Neutrophil (primary cell): ENCODE data around the gene TAPBP.

Experiments
- H3K27ac ChIP-seq: fragments of 200-600 bp; sonication (generic); 2 replicates; pipeline ENCODE4 v1.5.1; 2016; ENCODE audit warnings: mild to moderate bottlenecking, moderate library complexity
- H3K27me3 ChIP-seq: fragments of 200-600 bp; sonication (generic); 2 replicates; pipeline ENCODE4 v1.6.0; 2016; ENCODE audit warnings: mild to moderate bottlenecking
- H3K36me3 ChIP-seq: fragments of 200-600 bp; sonication (generic); 2 replicates; pipeline ENCODE4 v1.5.1; 2017
- H3K4me1 ChIP-seq, 2 experiments: fragments of 200-600 bp in 1 of 2; sonication (generic) in 1 of 2; 1 replicate in 1 of 2; 2 replicates in 1 of 2; pipeline versions ENCODE4 v1.5.1 to v1.6.1; 2013 to 2016; ENCODE audit warnings: low read depth in 1 of 2, low read length in 1 of 2, mild to moderate bottlenecking in 1 of 2, moderate library complexity in 1 of 2; ENCODE audit not compliant: control insufficient read depth in 1 of 2, insufficient read depth in 1 of 2
- H3K4me3 ChIP-seq, 2 experiments: fragments of 200-600 bp in 1 of 2; sonication (generic) in 1 of 2; 1 replicate in 1 of 2; 2 replicates in 1 of 2; pipeline ENCODE4 v1.5.1; 2013 to 2016; ENCODE audit warnings: low read depth in 1 of 2, low read length in 1 of 2, mild to moderate bottlenecking in 1 of 2, moderate library complexity in 1 of 2
- H3K9me3 ChIP-seq: fragments of 200-600 bp; sonication (generic); 2 replicates; pipeline ENCODE4 v1.5.1; 2016
- CTCF ChIP-seq: fragments of 200-600 bp; sonication (generic); IDR thresholded peaks from 2 replicates; pipeline ENCODE4 v1.5.1; 2016; ENCODE audit warnings: antibody characterized with exemption

The TAPBP gene

GRCh38 chr6:33299237-33299944 lies 14.5 kb downstream of the TAPBP start:
- Histone ChIP-seq H3K27ac (peak overlapping the region; percentile 98), H3K36me3 (peaks cover 73% of the 10 kb centered on the region), H3K4me1 (peaks cover 33 to 39% of the 10 kb centered on the region in 2 experiments), H3K27me3 (no peaks in the 10 kb centered on the region), H3K4me3 (peak overlapping the region; percentile 86 to 90), H3K9me3 (no peaks in the 10 kb centered on the region)
- peak; percentile 88 for TF ChIP-seq CTCF

GRCh38 chr6:33298773-33299236 lies 15.1 kb downstream of the TAPBP start, which contains the start of gene RGL2:
TSS of gene RGL2 (minus strand) at chr6:33298942. CDS start at chr6:33298610, 332 bp downstream.
- H3K27ac ChIP-seq = peak within 1 kb of the TSS; percentile 98
- peak within 1 kb of the TSS; percentile 86 to 90 for H3K4me3 ChIP-seq
- no peaks in the 10 kb centered on the region for H3K9me3 ChIP-seq
- peaks cover 73% of the 10 kb centered on the region for H3K36me3 ChIP-seq
- no peak for TF ChIP-seq CTCF
- no peaks in the 10 kb centered on the region for H3K27me3 ChIP-seq
- peaks cover 33 to 38% of the 10 kb centered on the region in 2 experiments for H3K4me1 ChIP-seq

GRCh38 chr6:33297956-33298772 lies 15.7 kb downstream of the TAPBP start:
- peak overlapping the region; percentile 86 to 90 for H3K4me3 ChIP-seq
- H3K27ac ChIP-seq = peak overlapping the region; percentile 98
- H3K4me1 ChIP-seq = peaks cover 33 to 38% of the 10 kb centered on the region in 2 experiments
- H3K9me3 ChIP-seq = no peaks in the 10 kb centered on the region
- H3K36me3 ChIP-seq = peaks cover 73% of the 10 kb centered on the region
- no peaks in the 10 kb centered on the region for H3K27me3 ChIP-seq
- peak; percentile 5 for TF ChIP-seq CTCF

GRCh38 chr6:33297406-33297955 lies 16.4 kb downstream of the TAPBP start:
- Histone ChIP-seq H3K4me1 (peaks cover 33 to 38% of the 10 kb centered on the region in 2 experiments), H3K36me3 (peaks cover 73% of the 10 kb centered on the region), H3K27me3 (no peaks in the 10 kb centered on the region), H3K9me3 (no peaks in the 10 kb centered on the region), H3K4me3 (peak overlapping the region; percentile 86 to 90), H3K27ac (peak overlapping the region; percentile 98)
- TF ChIP-seq CTCF = no peak

GRCh38 chr6:33296797-33297405 lies 17.0 kb downstream of the TAPBP start:
- Histone ChIP-seq H3K4me3 (peak overlapping the region; percentile 86 to 90), H3K27me3 (no peaks in the 10 kb centered on the region), H3K4me1 (peaks cover 33 to 38% of the 10 kb centered on the region in 2 experiments), H3K9me3 (no peaks in the 10 kb centered on the region), H3K27ac (peak overlapping the region; percentile 98), H3K36me3 (peaks cover 73% of the 10 kb centered on the region)
- TF ChIP-seq CTCF = no peak
